Hepatocyte (in vitro differentiated cells): Measurements from ENCODE around the gene SLC6A8. TPM values are rescaled to one million over a fixed set of nuclear protein-coding genes. Genes with fewer than 3 reads are reported as not detected.
A peak's percentile ranks its signal among the peaks of the same experiment; 100 is the strongest.

Experiments
- DNase-seq: peaks from one replicate; pipeline ENCODE4 v3.0.0-alpha.2; 2016; ENCODE audit warnings: low spot score
- H2AFZ ChIP-seq: fragments of 200-600 bp; sonication (generic); 2 replicates; pipeline ENCODE4 v1.6.0; 2016; ENCODE audit warnings: antibody characterized with exemption, mild to moderate bottlenecking
- H3K27ac ChIP-seq: fragments of 200-600 bp; sonication (generic); 2 replicates; pipeline ENCODE4 v1.5.1; 2016; ENCODE audit warnings: mild to moderate bottlenecking
- H3K27me3 ChIP-seq: fragments of 200-600 bp; sonication (generic); 2 replicates; pipeline ENCODE4 v1.6.1; 2016
- H3K36me3 ChIP-seq: fragments of 200-600 bp; sonication (generic); replicated peaks from 2 replicates; pipeline ENCODE4 v1.5.1; 2016; ENCODE audit warnings: low read depth; ENCODE audit not compliant: insufficient read depth
- H3K4me1 ChIP-seq: fragments of 200-600 bp; sonication (generic); 2 replicates; pipeline ENCODE4 v1.5.1; 2016; ENCODE audit warnings: mild to moderate bottlenecking, moderate library complexity; ENCODE audit not compliant: insufficient read depth
- H3K4me2 ChIP-seq: fragments of 200-600 bp; sonication (generic); 2 replicates; pipeline ENCODE4 v1.6.0; 2016
- H3K4me3 ChIP-seq: fragments of 200-600 bp; sonication (generic); 2 replicates; pipeline ENCODE4 v1.5.1; 2016; ENCODE audit warnings: mild to moderate bottlenecking
- H3K79me2 ChIP-seq: fragments of 200-600 bp; sonication (generic); 2 replicates; pipeline ENCODE4 v1.6.0; 2017; ENCODE audit warnings: mild to moderate bottlenecking
- H3K9me2 ChIP-seq: fragments of 200-600 bp; sonication (generic); replicated peaks from 2 replicates; pipeline ENCODE4 v1.6.0; 2017; ENCODE audit warnings: mild to moderate bottlenecking; ENCODE audit not compliant: insufficient read depth
- H3K9me3 ChIP-seq: fragments of 200-600 bp; sonication (generic); 2 replicates; pipeline ENCODE4 v1.5.1; 2016; ENCODE audit warnings: low read depth, mild to moderate bottlenecking
- H4K20me1 ChIP-seq: fragments of 200-600 bp; sonication (generic); 2 replicates; pipeline ENCODE4 v1.6.0; 2016; ENCODE audit warnings: mild to moderate bottlenecking; ENCODE audit not compliant: insufficient read depth, poor library complexity, severe bottlenecking
- CTCF ChIP-seq: fragments of 200-600 bp; sonication (generic); IDR thresholded peaks from 2 replicates; pipeline ENCODE4 v1.5.1; 2016; ENCODE audit warnings: antibody characterized with exemption, mild to moderate bottlenecking; ENCODE audit not compliant: poor library complexity
- EZH2 ChIP-seq: fragments of 200-600 bp; sonication (generic); IDR thresholded peaks from 2 replicates; pipeline ENCODE4 v1.6.1; 2016; ENCODE audit warnings: antibody characterized with exemption, mild to moderate bottlenecking, borderline replicate concordance
- EZH2phosphoT487 ChIP-seq: fragments of 200-600 bp; sonication (generic); IDR thresholded peaks from one replicate; pipeline ENCODE4 v1.6.1; 2018; ENCODE audit warnings: antibody characterized with exemption, mild to moderate bottlenecking, low read depth, moderate library complexity; ENCODE audit not compliant: unreplicated experiment, severe bottlenecking
- WGBS: methylation state at CpG from one replicate; pipeline ENCODE4 v1.1.6; 2016; ENCODE audit warnings: low lambda C conversion rate; ENCODE audit errors: missing lambda C conversion rate; 5-methylcytosine and 5-hydroxymethylcytosine counted together
- polyA plus RNA-seq: library from polyadenylated mRNA; unstranded; fragments of >200 nt; fragmentation: Nextera tagmentation; extraction: Ambion mirVana; gene quantifications from 2 replicates; pipeline ENCODE4 v1.2.1, GENCODE V29; 2016
- total RNA-seq: library from RNA; depleted of rRNA; stranded (reverse); fragments of >200 nt; gene quantifications from 2 replicates; pipeline ENCODE4 v1.2.3, GENCODE V29; 2014

SLC6A8 gene
- total and polyA plus RNA-seq, 2 experiments from 2014 or later, result 28.4 to 36.7 TPM

GRCh38 chrX:153648358-153649177 is 39.2 kb upstream of the SLC6A8 start:
- TF ChIP-seq EZH2phosphoT487 (no peak), CTCF (no peak), EZH2 (no peak)
- Histone ChIP-seq H3K36me3 (no peaks in the 10 kb centered on the region), H3K4me2 (peak overlapping the region; percentile 74), H3K4me1 (no peaks in the 10 kb centered on the region), H3K9me2 (no peaks in the 10 kb centered on the region), H3K4me3 (no peak overlapping the region), H3K27me3 (peaks cover 8% of the 10 kb centered on the region), H4K20me1 (no peaks in the 10 kb centered on the region), H2AFZ (no peak overlapping the region), H3K27ac (no peak overlapping the region), H3K79me2 (no peaks in the 10 kb centered on the region), H3K9me3 (no peaks in the 10 kb centered on the region)
- 77% methylated on average over 17 of the region's 17 CpGs for WGBS
- DNase-seq, result no peak

GRCh38 chrX:153649178-153649914 is 38.4 kb upstream of the SLC6A8 start:
- Histone ChIP-seq H3K36me3 (no peaks in the 10 kb centered on the region), H3K79me2 (no peaks in the 10 kb centered on the region), H3K4me1 (no peaks in the 10 kb centered on the region), H2AFZ (no peak overlapping the region), H3K9me2 (no peaks in the 10 kb centered on the region), H4K20me1 (no peaks in the 10 kb centered on the region), H3K4me2 (no peak overlapping the region), H3K4me3 (no peak overlapping the region), H3K27ac (no peak overlapping the region), H3K9me3 (no peaks in the 10 kb centered on the region), H3K27me3 (peaks cover 8% of the 10 kb centered on the region)
- peak; percentile 62 for DNase-seq
- TF ChIP-seq CTCF, result peak; percentile 38
- no peak for TF ChIP-seq EZH2
- 94% methylated on average over 23 of the region's 26 CpGs for WGBS

GRCh38 chrX:153649915-153650782 is 37.6 kb upstream of the SLC6A8 start:
- TF ChIP-seq CTCF, result no peak
- no peak for TF ChIP-seq EZH2
- TF ChIP-seq EZH2phosphoT487, result no peak
- Histone ChIP-seq H3K4me2 (no peak overlapping the region), H3K27me3 (peaks cover 4% of the 10 kb centered on the region), H3K9me2 (no peaks in the 10 kb centered on the region), H3K36me3 (no peaks in the 10 kb centered on the region), H4K20me1 (no peaks in the 10 kb centered on the region), H3K4me3 (no peak overlapping the region), H3K4me1 (no peaks in the 10 kb centered on the region), H3K27ac (no peak overlapping the region), H3K79me2 (no peaks in the 10 kb centered on the region), H3K9me3 (no peaks in the 10 kb centered on the region), H2AFZ (no peak overlapping the region)
- WGBS, result 86% methylated on average over 31 of the region's 41 CpGs
- DNase-seq, result no peak
